Mucosa of stomach (tissue), 1 donor: ENCODE measurements around the gene FERMT1.

Experiments used
- H3K27me3 ChIP-seq: one replicate; pipeline ENCODE4 v1.7.0; 2013; ENCODE audit warnings: mild to moderate bottlenecking, low read length; ENCODE audit not compliant: control insufficient read depth, insufficient read depth
- H3K36me3 ChIP-seq: one replicate; pipeline ENCODE4 v1.7.0; 2013; ENCODE audit warnings: low read length; ENCODE audit not compliant: control insufficient read depth, insufficient read depth
- H3K4me1 ChIP-seq: one replicate; pipeline ENCODE4 v1.7.0; 2013; ENCODE audit warnings: mild to moderate bottlenecking, low read length; ENCODE audit not compliant: control insufficient read depth, insufficient read depth
- H3K4me3 ChIP-seq: one replicate; pipeline ENCODE4 v1.7.0; 2013; ENCODE audit warnings: low read length
- H3K9ac ChIP-seq: one replicate; pipeline ENCODE4 v1.7.0; 2013; ENCODE audit warnings: mild to moderate bottlenecking, low read length, moderate library complexity
- H3K9me3 ChIP-seq: one replicate; pipeline ENCODE4 v1.7.0; 2013; ENCODE audit warnings: mild to moderate bottlenecking, low read length, moderate library complexity; ENCODE audit not compliant: control insufficient read depth
- donor health status: Pancreatic carcinoma.

Gene FERMT1

GRCh38 chr20:6122873-6123648 lies at the start of gene FERMT1:
Gene FERMT1 (minus strand): TSS chr20:6123030. CDS start chr20:6119554, 3,476 bp downstream.
- H3K27me3 ChIP-seq = no peaks in the 10 kb centered on the region
- H3K9ac ChIP-seq = peak within 1 kb of the TSS; percentile 78
- H3K9me3 ChIP-seq = no peaks in the 10 kb centered on the region
- peaks cover 4% of the 10 kb centered on the region for H3K4me1 ChIP-seq
- peak within 1 kb of the TSS; percentile 65 for H3K4me3 ChIP-seq
- no peaks in the 10 kb centered on the region for H3K36me3 ChIP-seq

GRCh38 chr20:6169251-6169650 lies 46.4 kb upstream of the FERMT1 start:
- Histone ChIP-seq H3K9me3 (no peaks in the 10 kb centered on the region), H3K4me1 (no peaks in the 10 kb centered on the region), H3K36me3 (no peaks in the 10 kb centered on the region), H3K9ac (no peak overlapping the region), H3K27me3 (no peaks in the 10 kb centered on the region), H3K4me3 (no peak overlapping the region)

- no peaks in the 10 kb centered on the region for H3K36me3 ChIP-seq
- H3K9me3 ChIP-seq = no peaks in the 10 kb centered on the region
- H3K9ac ChIP-seq = no peak overlapping the region
- no peak overlapping the region for H3K4me3 ChIP-seq
- H3K4me1 ChIP-seq = no peaks in the 10 kb centered on the region
- H3K27me3 ChIP-seq = no peaks in the 10 kb centered on the region
Measured at GRCh38 chr20:6168204-6168603, 45.4 kb upstream of the FERMT1 start.

GRCh38 chr20:6165346-6165745 lies 42.5 kb upstream of the FERMT1 start:
- no peak overlapping the region for H3K4me3 ChIP-seq

GRCh38 chr20:6164421-6165341 lies 41.9 kb upstream of the FERMT1 start:
- no peak overlapping the region for H3K4me3 ChIP-seq
- no peaks in the 10 kb centered on the region for H3K9me3 ChIP-seq
- H3K4me1 ChIP-seq = no peaks in the 10 kb centered on the region
- no peak overlapping the region for H3K9ac ChIP-seq
- H3K27me3 ChIP-seq = no peaks in the 10 kb centered on the region
- H3K36me3 ChIP-seq = no peaks in the 10 kb centered on the region

More at GRCh38 chr20:6165346-6165745, 42.5 kb upstream of the FERMT1 start:
- no peaks in the 10 kb centered on the region for H3K27me3 ChIP-seq
- H3K9ac ChIP-seq = no peak overlapping the region
- no peaks in the 10 kb centered on the region for H3K4me1 ChIP-seq
- no peaks in the 10 kb centered on the region for H3K36me3 ChIP-seq
- no peaks in the 10 kb centered on the region for H3K9me3 ChIP-seq

- Histone ChIP-seq H3K9me3 (no peaks in the 10 kb centered on the region), H3K4me1 (no peaks in the 10 kb centered on the region), H3K4me3 (no peak overlapping the region), H3K36me3 (no peaks in the 10 kb centered on the region), H3K9ac (no peak overlapping the region), H3K27me3 (no peaks in the 10 kb centered on the region)
Measured at GRCh38 chr20:6160736-6161135, 37.9 kb upstream of the FERMT1 start.

- Histone ChIP-seq H3K4me3 (no peak overlapping the region), H3K4me1 (no peaks in the 10 kb centered on the region), H3K9ac (no peak overlapping the region), H3K9me3 (no peaks in the 10 kb centered on the region), H3K36me3 (no peaks in the 10 kb centered on the region), H3K27me3 (no peaks in the 10 kb centered on the region)
Measured at GRCh38 chr20:6157345-6157744, 34.5 kb upstream of the FERMT1 start.

GRCh38 chr20:6152777-6153176 lies 29.9 kb upstream of the FERMT1 start:
- no peak overlapping the region for H3K4me3 ChIP-seq
- no peak overlapping the region for H3K9ac ChIP-seq
- no peaks in the 10 kb centered on the region for H3K4me1 ChIP-seq
- no peaks in the 10 kb centered on the region for H3K27me3 ChIP-seq
- no peaks in the 10 kb centered on the region for H3K36me3 ChIP-seq
- H3K9me3 ChIP-seq = no peaks in the 10 kb centered on the region

GRCh38 chr20:6148073-6148472 lies 25.2 kb upstream of the FERMT1 start:
- H3K36me3 ChIP-seq = no peaks in the 10 kb centered on the region
- H3K9ac ChIP-seq = no peak overlapping the region
- H3K4me3 ChIP-seq = no peak overlapping the region
- H3K9me3 ChIP-seq = no peaks in the 10 kb centered on the region
- H3K4me1 ChIP-seq = no peaks in the 10 kb centered on the region
- no peaks in the 10 kb centered on the region for H3K27me3 ChIP-seq

GRCh38 chr20:6142348-6142993 lies 19.6 kb upstream of the FERMT1 start:
- Histone ChIP-seq H3K36me3 (no peaks in the 10 kb centered on the region), H3K9ac (no peak overlapping the region), H3K27me3 (no peaks in the 10 kb centered on the region), H3K4me1 (no peaks in the 10 kb centered on the region), H3K4me3 (no peak overlapping the region), H3K9me3 (no peaks in the 10 kb centered on the region)

GRCh38 chr20:6140947-6141346 lies 18.1 kb upstream of the FERMT1 start:
- Histone ChIP-seq H3K4me3 (no peak overlapping the region), H3K27me3 (no peaks in the 10 kb centered on the region), H3K4me1 (no peaks in the 10 kb centered on the region), H3K36me3 (no peaks in the 10 kb centered on the region), H3K9ac (no peak overlapping the region), H3K9me3 (no peaks in the 10 kb centered on the region)

- Histone ChIP-seq H3K27me3 (no peaks in the 10 kb centered on the region), H3K4me3 (no peak overlapping the region), H3K36me3 (no peaks in the 10 kb centered on the region), H3K9ac (no peak overlapping the region), H3K4me1 (no peaks in the 10 kb centered on the region), H3K9me3 (no peaks in the 10 kb centered on the region)
Measured at GRCh38 chr20:6135347-6135746, 12.5 kb upstream of the FERMT1 start.
